HG03520 (cell line): Measurements from ENCODE around the gene SPATA25.
"Not testable (repeated sequence)": the region's sequence is repeated elsewhere in the genome, so short reads cannot be mapped to it uniquely, and the experiment has no call there.

Source experiments
- ATAC-seq: cut with Tn5 transposase; IDR thresholded peaks from one replicate; pipeline ENCODE4 v1.9.1; 2021; ENCODE audit warnings: mild to moderate bottlenecking, moderate library complexity; ENCODE audit not compliant: unreplicated experiment

SPATA25 gene

GRCh38 chr20:45917790-45918141 lies 30.3 kb upstream of the SPATA25 start:
- ATAC-seq, result no peak

- ATAC-seq, result no peak
Measured at GRCh38 chr20:45913116-45913515, 25.7 kb upstream of the SPATA25 start.

- ATAC-seq, result no peak
Measured at GRCh38 chr20:45912344-45912682, 24.9 kb upstream of the SPATA25 start.

GRCh38 chr20:45911486-45912343 lies 24.3 kb upstream of the SPATA25 start, which contains the start of gene PLTP:
PLTP (minus strand) TSS chr20:45912155; CDS start chr20:45911452, 703 bp downstream.
- ATAC-seq, result no peak

- ATAC-seq, result peak; percentile 93
Measured at GRCh38 chr20:45910670-45911485, 23.5 kb upstream of the SPATA25 start.

- no peak for ATAC-seq
Measured at GRCh38 chr20:45909817-45910669, 22.6 kb upstream of the SPATA25 start.

GRCh38 chr20:45909336-45909808 lies 21.9 kb upstream of the SPATA25 start:
- ATAC-seq, result no peak

GRCh38 chr20:45908084-45908483 lies 20.7 kb upstream of the SPATA25 start:
- no peak for ATAC-seq

- ATAC-seq, result no peak
Measured at GRCh38 chr20:45907219-45907948, 20.0 kb upstream of the SPATA25 start.

GRCh38 chr20:45905505-45906079 lies 18.2 kb upstream of the SPATA25 start:
- ATAC-seq, result no peak

- ATAC-seq, result no peak
Measured at GRCh38 chr20:45904583-45905504, 17.4 kb upstream of the SPATA25 start.

- no peak for ATAC-seq
Measured at GRCh38 chr20:45902199-45902701, 14.8 kb upstream of the SPATA25 start.

GRCh38 chr20:45901332-45901731 lies 13.9 kb upstream of the SPATA25 start:
- ATAC-seq, result not testable (repeated sequence)

- ATAC-seq, result no peak
Measured at GRCh38 chr20:45899046-45899835, 11.8 kb upstream of the SPATA25 start.

GRCh38 chr20:45898285-45898684 lies 10.9 kb upstream of the SPATA25 start:
- ATAC-seq, result no peak

GRCh38 chr20:45897692-45898091 lies 10.3 kb upstream of the SPATA25 start:
- no peak for ATAC-seq

- ATAC-seq, result no peak
Measured at GRCh38 chr20:45897289-45897688, 9.9 kb upstream of the SPATA25 start.

GRCh38 chr20:45896641-45897161 lies 9.3 kb upstream of the SPATA25 start:
- ATAC-seq, result no peak
